Transverse colon (tissue), 3 donors: ENCODE data around the gene SLC22A23.

ENCODE experiments used
- EP300 ChIP-seq: sonication (generic); formaldehyde crosslinking; IDR thresholded peaks from one replicate; pipeline ENCODE4 v1.6.1; 2017; ENCODE audit warnings: antibody characterized with exemption, low read depth
- TF ChIP-seq, protein P1 (sequence below), 5 experiments: fragments of 200-600 bp in 3 of 5; fragments of 450-650 bp in 2 of 5; sonication (generic) in 3 of 5; IDR thresholded peaks; 1 replicate in 2 of 5; 2 replicates in 3 of 5; pipeline ENCODE4 v1.5.1; 2016 to 2017; ENCODE audit warnings: antibody characterized with exemption in 5 of 5, inconsistent platforms in 3 of 5, mild to moderate bottlenecking in 2 of 5, moderate library complexity in 1 of 5

DNA sequence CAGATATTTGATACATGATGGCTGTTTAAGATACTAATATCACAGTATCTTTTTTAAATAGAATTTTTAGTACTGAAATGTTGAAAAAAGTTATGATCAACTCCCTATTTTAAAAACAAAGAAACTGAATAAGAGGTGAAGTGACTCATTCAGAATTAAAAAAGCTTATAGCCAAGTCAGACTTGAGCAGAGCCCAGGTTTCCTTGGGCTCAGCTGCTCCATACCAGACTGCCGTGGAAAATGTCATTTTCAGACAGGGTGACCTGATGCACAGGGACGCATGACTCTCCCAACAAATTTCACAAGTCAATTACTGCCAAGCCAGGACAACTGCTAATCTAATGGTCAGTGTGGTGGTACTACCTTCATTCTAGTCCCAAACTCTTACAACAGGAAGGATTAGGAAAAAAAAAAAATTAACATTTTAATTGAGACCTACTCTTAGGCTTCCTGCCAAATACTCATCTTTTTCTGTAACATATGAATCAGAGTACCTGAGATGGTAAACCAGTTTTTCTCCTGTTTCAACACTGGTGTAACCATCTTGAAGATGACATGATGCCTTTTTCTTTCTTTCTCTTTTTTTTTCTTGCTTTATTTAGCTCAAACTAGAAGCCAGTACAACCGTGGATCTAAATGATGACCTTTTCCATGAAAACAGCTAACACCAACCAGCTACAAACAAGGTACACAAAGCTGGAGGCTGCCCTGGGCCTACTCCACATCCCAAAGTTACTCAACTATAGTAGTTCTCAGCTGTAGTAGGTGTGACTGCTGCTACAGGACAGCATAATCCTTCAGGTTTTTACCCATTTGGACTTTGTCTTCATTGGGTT lies 30.5 kb downstream of the SLC22A23 start:
- TF ChIP-seq, protein P1, sequence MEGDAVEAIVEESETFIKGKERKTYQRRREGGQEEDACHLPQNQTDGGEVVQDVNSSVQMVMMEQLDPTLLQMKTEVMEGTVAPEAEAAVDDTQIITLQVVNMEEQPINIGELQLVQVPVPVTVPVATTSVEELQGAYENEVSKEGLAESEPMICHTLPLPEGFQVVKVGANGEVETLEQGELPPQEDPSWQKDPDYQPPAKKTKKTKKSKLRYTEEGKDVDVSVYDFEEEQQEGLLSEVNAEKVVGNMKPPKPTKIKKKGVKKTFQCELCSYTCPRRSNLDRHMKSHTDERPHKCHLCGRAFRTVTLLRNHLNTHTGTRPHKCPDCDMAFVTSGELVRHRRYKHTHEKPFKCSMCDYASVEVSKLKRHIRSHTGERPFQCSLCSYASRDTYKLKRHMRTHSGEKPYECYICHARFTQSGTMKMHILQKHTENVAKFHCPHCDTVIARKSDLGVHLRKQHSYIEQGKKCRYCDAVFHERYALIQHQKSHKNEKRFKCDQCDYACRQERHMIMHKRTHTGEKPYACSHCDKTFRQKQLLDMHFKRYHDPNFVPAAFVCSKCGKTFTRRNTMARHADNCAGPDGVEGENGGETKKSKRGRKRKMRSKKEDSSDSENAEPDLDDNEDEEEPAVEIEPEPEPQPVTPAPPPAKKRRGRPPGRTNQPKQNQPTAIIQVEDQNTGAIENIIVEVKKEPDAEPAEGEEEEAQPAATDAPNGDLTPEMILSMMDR (IDR thresholded peaks at IDR 0.05), result no peak
- TF ChIP-seq EP300, result no peak
